Amniotic stem cell (primary cell): ENCODE results near the gene CAMK2A.
"Not testable (repeated sequence)": the region's sequence is repeated elsewhere in the genome, so short reads cannot be mapped to it uniquely, and the experiment has no call there.

Experiments used
- DNase-seq: peaks from one replicate; lab custom pipeline; 2025; lab: John Stamatoyannopoulos, UW

The CAMK2A gene

DNA sequence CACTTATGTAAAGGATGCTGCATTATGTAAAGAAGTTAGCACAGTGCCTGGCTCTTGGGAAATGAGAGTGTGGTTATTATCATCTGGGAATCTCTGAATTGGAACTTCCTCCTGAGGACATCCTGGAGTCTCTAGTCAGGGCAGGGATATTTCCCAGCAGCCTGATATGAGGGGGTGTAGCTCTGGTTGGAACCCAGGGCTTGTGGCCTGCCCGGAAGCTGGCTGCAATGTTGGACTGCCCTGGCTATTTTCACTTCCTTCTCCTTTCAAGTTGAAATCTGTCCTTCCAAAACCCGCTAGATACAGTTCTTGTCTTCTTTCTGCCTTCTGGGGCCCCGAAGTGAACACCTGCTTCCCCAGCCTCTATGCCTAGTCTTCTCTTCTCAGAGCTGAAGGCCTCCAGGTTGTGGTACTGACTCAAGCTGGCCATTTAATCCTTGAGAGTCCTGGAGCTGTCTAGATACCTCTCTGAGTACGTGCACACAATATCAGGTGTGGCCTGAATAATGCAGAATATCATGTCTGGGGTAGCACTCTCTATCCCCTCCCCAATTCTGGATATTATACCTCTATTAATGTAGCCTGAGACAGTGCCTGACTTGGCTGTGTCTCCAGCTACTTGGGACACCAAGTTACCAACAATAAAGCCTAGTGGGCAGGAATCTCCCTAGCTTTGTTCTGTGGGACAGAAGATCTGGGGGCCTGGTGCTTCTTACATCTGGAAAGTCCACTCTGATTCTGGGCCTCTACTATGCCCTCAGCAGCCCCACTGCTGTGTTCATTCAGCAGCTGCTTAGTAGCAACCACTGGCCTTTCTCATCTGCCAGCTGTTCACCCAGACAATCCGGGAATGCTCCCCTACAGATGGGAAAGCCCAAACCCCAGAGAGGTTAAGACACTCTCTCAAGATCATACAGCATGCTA lies 54.7 kb downstream of the CAMK2A start:
- no peak for DNase-seq

DNA sequence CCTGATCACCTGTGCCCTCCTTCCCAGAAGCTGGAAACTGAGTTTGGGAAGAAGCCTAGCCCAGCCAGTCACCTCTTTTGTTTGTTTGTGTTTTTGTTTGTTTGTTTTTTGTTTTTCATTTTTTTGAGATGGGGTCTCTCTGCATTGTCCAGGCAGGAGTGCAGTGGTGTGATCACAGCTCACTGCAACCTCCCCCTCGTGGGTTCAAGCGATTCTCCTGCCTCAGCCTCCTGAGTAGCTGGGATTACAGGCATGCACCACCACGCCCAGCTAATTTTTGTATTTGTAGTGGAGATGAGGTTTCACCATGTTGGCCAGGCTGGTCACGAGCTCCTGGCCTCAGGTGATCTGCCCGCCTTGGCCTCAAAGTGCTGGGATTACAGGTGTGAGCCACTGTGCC lies 55.9 kb downstream of the CAMK2A start:
- not testable (repeated sequence) for DNase-seq

DNA sequence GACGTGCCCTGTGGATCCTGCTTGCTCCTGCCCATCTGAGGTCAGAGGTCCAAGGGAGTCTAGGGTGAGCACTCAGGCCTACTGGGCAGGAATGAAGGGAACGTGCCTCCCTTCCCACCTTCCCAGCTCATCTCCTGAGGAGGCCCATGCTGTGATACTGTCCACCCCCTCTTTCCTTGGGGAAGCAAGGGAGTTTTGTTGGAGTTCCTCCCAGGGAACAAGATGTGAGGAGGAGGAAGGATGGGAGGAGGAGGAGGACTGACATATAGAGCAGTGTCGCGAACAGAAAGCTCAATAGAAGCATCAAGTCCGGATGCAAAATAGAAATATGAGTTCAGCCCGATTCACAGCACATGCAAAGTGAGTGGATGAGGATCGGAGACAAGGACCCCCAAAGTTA lies 58.7 kb downstream of the CAMK2A start:
- DNase-seq, result no peak

DNA sequence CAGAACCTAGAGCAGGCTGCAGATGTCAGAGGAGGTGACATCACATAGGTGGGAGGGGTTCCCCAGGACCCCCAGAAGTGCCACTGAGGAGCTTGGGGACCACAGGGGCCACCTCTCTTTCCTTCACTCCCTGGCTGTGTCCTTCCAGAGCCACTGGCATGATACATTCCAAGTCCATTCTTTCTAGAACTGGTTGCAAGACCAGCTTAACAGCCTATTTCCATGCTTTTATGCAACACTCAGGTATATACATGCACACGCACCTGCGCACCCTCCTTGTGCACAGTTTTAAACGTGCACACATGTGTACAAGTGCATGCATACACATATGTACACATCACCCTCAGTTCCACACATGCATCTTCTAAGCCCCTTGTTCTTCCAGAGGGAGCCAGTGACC lies 60.0 kb downstream of the CAMK2A start:
- DNase-seq, result no peak

DNA sequence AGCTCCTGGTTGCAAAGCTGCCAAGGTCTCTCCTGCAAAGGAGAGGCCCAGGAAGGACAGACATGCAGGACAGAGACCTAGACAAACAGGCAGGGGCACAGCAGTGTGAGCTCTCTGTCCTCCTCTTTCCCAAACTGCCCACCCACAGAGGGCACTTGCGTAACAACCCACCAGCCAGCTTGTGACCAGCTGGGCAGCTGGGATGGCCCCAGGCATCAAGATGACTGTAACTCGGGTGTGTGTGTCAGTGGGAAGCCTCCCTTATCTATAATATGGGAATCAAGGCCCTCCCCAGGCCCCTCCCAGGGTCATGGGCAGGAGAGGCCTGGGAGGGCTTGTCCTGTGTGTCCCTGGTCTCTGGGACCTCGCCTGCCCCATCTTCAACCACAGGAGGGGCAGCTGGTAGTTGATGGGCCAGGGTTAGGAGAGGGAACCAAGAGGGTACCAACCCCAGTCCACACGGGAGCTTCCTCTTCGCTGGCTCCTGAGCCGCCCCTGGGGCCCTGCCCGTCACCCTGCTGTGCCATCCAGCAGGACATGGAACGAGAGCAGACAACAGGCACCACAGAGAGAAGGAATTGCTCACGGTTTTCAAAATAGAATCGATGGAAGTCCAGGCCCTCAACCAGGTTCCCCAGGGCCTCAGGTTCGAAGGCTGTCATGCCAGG lies 61.8 kb downstream of the CAMK2A start:
- DNase-seq, result no peak

DNA sequence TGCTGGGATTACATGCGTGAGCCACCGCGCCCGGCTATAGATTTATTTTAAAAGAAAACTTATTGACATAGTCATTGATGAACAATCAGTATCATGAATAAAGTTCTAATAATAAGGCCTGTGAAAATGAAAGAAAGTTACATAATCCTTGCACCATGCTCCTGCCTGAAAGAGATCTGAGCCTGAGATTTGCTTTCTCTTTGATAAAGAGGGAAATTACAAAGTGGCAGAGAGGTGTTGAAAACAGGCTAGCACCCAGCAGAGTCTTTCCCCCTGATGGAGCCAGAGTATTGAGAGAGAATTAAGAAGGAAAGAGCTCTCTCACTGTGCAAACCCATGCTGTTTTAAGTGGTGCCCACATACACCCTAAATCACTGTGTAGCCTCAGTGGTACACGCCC lies 62.5 kb downstream of the CAMK2A start:
- no peak for DNase-seq

DNA sequence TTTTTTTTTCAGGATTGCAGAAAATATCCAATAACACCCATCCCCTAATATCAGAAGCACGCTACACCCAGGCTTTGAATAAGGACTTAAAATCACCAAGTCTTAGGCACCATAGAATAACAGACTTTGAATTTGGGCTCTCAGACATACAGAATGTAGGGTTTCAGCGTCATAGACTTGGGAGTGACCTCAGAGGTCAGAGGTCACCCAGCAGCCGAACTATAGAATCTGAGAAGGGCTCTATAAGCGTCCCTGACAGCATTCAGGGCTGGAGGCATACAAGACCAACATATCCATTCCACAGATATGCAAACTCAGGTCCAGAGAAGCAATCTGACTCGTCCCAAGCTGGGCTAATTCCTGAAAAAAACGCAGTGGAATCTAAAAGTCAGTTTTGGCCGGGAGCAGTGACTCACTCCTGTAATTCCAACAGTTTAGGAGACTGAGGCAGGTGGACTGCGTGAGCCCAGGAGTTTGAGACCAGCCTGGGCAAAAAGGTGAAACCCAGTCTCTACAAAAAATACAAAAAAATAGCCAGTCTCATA lies 65.0 kb downstream of the CAMK2A start:
- peak; percentile 14 for DNase-seq

DNA sequence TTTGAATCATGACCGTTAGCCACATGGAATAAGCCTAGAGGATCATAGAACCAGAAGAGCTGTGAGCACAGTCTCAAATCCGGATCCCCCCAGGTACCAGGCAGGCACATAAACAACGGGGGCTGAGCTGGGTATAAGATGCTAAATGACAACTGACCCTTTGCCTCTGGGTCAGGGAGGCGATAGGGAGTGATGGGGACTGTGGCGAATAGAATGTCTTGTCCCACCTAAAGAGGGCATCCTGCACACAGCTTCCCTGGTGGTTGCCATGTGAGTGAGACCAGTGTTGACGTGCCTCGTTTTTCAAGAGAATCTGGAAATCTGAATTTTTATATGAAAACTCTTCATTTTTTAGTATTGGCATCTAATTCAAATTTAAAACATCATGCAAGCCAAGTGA lies 66.1 kb downstream of the CAMK2A start:
- no peak for DNase-seq

DNA sequence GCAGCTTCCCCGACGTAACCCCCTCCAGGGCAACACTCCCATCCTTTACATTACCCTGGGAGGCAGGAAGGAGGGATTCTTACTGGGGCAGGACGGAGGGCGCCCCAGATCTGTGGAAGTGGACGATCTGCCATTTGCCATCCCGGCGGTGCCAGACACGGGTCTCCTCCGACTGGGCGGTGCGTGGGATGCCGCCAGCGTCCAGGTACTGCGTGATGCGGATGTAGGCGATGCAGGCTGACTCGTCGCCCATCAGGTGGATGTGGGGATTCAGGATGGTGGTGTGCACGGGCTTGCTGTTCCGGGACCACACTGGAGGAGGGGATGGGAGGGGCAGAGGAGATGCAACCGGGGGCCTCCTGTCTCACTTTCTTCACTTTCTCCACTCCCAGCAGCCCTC lies 66.7 kb downstream of the CAMK2A start:
- DNase-seq, result no peak

DNA sequence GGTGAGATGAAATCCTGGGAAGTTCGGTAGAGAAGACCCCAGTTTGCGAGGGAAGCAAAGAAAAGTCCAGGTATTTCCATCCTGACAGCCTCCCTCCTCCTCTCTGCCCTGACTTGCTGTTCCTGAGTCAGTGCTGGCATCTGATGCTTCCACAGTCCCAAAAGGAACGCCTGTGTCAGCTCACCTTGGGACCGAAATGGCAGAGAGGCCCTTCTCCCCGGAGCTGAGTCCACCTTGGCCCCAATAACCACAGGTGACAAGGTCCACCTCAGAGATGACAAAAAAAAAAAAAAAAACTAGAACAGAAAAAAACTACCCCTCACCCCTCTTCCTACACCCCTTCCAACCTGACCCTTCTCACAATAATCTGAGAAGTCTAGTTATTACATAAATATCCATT lies 68.1 kb downstream of the CAMK2A start:
- no peak for DNase-seq

DNA sequence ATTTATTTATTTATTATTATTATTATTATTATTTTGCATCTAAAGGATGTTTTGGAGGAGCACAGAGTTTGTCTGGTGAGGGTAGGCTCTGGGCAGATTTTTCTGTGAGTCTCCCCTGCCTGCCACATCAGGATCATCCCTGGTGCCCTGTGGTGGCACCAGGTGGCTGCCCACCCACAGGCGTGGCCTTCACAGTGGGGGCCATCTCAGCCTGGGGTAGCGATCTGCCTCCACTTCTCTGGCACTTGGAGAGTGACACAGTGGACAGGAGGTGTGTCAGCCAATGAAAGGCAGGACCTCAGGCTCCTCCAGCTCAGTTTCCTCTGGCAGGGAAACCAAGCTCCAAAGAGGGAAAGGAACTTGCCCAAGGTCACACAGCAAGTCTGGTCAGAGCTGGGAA lies 69.7 kb downstream of the CAMK2A start:
- no peak for DNase-seq

DNA sequence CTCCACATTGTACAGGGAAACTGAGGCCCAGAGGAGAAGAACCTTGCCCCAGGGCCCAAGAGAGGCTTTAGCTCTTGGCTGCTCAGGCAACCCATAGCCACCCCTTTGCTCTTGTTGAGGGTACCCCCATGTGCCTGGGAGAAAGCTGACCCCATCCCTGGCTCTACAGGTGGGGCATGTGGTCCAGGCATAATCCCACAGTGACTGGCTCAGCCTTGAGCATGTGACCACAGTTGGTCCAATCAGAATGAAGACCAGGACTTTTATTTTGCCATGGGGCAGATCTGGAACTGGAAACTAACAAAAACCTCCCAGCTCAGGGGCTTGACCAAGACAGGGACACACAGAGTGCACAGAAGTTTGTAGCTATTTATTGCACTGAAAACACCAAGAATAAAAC lies 70.4 kb downstream of the CAMK2A start:
- no peak for DNase-seq

DNA sequence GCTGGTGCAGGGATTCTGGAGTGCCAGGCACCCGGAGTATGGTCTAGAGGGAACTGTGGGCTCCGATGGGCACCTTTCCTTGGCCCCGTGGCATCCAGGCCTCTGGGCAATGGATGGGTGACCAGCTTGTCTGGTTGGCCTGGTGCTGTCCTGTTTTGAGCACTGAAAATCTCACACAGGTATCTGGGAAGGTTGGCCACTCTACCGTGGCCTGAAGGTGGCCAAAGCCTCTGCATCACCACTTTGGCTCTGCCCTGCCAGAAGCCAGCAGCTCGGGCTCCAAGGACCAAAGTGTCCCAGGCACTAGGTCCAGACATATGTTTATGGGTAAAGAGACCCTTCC lies 70.9 kb downstream of the CAMK2A start:
- no peak for DNase-seq

DNA sequence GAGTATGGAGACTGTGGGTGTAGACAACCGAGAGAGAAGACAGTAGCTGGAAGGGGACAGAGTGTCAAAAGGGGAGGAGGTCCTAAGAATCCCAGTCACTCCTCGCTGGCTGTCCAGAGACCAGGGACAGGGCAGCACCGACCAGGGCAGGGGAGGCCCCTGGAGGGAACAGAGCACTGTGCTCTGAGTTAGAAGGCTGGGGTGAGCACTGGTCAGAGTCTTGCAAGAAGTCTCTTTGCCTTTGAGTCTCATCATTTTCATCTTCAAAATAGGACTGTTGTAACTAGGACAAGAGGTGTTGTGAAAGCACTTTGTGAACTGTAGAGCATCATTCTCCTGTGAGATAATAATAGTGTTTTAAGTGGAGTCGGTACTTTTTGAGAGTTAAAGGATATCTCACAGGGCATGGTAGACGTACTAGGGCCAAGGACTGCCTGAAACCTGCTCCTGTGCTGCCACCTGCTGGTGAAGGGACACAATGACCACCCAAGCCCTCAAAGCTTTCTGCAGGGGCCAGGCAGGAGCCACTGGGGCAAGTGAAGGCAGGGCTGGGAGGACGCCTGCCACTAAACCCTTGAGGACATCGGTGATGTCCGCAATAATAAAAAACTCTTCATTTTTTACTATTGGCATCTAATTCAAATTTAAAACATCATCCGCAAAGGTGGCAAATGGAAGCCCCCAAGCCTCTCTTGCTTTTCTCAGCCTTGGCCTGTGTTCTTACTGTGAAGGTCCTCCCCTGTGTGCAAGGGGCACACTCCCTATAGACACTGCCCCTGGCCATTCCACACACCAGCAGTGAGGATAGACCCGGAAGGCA lies 71.5 kb downstream of the CAMK2A start:
- no peak for DNase-seq

DNA sequence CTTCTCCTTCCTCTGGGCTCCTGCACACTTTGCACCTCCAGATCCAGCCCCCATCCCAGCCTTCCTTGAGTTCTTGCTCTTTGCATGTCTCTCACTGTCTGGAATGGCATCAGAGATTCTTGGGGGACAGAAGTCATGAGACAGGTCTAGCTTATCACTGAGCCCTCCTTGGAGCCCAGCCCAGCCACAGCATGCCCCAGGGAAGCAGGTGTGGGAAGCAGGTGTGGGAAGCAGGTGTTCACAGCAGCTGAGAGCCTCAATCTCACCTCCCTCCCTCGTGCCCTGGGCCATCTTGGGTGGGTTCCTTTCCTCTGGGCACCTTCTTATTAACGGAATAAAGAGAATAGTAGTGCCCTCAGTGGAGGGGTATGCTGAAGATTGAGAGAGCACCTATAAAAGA lies 72.5 kb downstream of the CAMK2A start:
- DNase-seq, result no peak

DNA sequence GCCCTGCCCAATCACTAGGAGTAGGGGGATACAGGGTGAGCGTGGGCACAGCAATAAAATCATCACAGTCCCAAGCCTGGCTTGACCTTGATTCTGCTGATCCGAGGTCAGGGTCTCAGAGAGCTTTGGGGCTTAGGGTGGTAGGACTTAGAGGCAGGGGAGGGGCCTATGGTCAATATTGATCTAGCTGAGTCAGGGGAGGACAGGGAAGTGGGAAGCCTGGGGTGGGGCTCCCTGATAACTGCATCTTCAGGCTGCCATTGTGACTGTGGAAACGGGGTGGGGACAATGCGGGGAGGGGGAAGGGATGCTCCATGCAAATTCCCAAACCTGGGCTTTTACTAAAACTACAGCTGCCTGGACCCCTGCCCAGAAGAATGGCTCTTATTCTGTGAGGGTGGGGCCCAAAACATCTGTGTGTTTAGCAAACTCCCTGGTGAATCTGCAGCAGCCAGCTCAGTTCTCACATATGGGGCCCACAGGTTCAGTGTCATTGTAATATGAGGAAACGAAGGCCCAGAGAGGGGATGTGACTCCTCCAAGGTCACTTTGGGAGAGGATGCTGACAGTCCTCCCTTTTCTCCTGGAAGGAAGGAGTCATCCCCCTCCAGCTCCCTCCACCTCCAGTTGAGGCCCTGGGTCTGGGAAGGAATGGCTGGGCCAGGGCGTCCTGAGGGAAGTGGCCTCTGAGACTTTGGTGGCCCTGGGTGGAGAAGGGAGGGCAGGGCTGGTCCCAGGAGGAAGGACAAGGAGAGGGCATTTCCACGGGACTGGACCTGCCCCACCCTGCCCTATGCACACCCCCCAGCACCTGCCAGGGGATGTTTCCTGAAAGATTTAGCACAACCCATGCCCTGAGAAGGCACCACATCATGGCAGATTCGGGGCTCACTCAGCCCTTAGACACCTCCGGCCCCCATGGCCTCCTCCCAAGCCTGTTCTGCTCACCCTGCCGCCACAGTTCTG lies 73.3 kb downstream of the CAMK2A start:
- no peak for DNase-seq

DNA sequence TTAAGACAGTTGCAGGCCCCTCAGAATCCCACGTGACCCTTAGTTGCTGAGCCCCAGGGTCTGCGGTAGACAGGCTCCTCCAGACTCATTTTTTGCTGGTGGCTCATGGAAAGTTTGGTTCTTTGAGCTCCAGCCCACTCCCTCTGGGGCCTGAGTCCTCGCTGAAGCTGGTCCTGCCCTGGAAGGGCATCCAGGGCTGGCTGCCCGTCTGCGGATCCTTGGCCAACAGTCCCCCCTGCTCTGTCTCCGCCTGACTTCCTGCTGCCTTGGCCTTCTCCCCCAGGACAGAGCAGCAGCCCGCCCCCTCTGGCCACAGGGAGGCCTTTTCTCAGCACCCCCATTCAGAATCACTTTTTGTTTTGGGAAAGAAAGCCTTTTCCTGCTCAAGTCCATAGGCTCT lies 75.3 kb downstream of the CAMK2A start:
- DNase-seq, result no peak

DNA sequence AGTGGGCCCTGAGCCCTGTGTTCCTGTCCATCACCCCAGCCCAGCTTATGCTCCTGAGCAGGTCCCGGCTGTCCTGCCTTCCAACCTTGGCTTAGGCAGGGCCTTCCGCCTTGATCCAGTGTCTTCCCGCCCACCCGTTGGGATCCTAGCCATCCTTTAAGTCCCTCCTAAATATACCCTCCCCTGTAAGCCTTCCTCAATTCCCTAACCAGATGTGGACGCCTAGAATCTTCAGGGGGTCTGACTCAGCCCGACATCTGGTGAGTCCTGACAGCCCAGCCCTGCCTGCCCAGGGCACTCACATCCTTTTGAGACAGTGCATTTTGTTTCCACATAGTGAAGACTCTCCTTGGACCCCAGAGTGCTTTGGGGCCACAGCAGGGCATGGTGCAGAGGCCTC lies 76.0 kb downstream of the CAMK2A start:
- no peak for DNase-seq

DNA sequence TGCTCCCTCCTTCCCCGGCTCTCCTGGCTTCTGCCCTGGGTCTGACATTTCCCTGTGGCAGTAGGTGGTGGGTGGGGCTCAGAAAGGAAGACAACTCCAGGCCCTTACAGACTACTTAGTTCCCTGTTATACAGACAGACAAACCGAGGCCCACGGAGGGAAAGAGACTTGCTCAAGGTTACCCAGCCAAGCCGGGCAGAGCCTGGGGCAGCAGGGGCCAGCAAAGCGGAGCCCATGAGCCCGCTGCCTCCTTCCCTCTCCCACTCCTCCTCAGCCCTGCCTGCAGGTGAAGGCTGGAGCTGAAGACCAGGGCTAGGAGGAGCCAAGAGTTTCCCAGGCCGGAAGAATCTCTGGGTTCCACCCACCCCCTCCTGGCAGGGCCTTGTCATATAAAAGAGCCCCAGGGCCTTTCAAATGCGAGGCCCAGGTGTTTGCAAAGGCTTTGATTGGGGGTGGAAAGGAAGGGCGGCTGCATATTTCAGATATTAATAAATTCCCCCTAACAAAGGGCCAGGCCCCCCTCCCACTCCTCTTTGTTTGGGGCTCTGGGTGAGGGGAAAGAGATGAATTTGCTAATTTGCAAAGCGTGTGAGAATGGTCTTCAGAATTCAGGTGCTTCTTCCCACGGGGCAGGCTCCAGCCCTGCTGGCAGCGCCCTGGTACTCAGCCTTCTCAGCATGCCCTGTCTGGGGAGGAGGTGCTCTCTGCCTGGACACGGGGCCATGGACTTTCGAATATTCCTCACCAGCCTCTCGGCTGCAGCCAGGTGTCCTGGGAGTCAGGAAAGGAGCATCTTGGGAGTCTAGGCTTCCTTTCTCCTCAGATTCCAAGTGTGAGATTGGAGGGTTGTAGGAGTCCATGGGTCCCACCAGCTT lies 78.2 kb downstream of the CAMK2A start:
- no peak for DNase-seq

DNA sequence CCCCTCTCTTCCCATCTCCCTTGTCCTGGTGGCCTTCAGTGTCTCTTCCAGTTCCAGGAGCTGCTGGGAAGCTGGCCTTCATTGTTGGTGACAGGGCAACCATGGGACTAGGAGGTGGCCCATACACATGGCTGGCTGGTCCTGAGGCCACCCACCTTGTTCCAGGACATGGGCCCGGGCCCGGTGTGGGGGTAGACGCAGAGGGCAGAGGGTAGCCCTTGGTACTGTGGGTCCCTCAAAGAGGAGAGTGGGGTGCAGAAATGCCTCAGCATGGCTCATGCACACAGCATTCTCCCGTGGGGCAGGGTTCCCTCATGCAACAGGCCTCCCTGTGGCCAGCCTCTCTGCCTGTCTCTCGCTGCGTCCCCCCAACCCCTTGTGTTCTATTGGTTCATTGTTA lies 78.9 kb downstream of the CAMK2A start:
- DNase-seq, result no peak
